HCT116 (cell line): Measurements from ENCODE around the gene RAPGEF2.

ENCODE experiments used
- CEBPB ChIP-seq: IDR thresholded peaks from 2 replicates; pipeline ENCODE4 v1.6.1; 2012; ENCODE audit warnings: low read depth
- EZH2 ChIP-seq: fragments of 200-600 bp; sonication (generic); IDR thresholded peaks from 2 replicates; pipeline ENCODE4 v1.6.1; 2017; ENCODE audit warnings: antibody characterized with exemption, mixed run types
- POLR2A ChIP-seq: IDR thresholded peaks from 2 replicates; pipeline ENCODE4 v1.7.0; 2011; ENCODE audit warnings: borderline replicate concordance; ENCODE audit not compliant: insufficient read depth, insufficient read length; ENCODE audit errors: extremely low read depth

GRCh38 chr4:159232465-159233106 lies 129.7 kb downstream of the RAPGEF2 start:
- TF ChIP-seq EZH2 (no peak), POLR2A (no peak), CEBPB (no peak)
